ENCODE measurements around the gene ZFP62.

ZFP62 gene

DNA sequence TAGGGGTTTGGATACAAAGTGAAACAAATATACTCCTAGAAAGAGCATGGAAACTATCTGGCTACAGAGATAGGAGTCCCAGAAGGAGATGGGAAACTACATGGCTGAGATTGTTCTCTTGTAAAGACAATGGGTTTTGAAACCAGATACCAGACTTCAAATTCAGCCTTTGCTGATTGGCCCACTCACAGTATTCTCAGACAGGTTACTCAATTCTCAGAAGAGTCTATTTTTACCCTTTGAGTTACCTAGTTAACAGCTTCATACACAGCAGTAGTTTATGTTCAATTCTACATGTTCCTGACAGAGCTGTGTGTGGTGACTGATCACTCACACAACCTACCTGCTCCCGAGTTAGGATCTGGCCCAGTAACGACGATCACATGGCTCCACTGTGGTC, 14.1 kb downstream of the ZFP62 start:
- no peak overlapping the region for H3K4me3 ChIP-seq (ENCODE audit: low read depth in 1 of 2, low read length in 2 of 2)
- H3K9me3 ChIP-seq (ENCODE audit: control insufficient read depth in 1 of 2, low read length in 2 of 2), result peaks cover 13 to 22% of the 10 kb centered on the region in 2 donors
- H3K27me3 ChIP-seq (ENCODE audit: low read depth, low read length), result no peaks in the 10 kb centered on the region
- H3K27ac ChIP-seq (ENCODE audit: low read length), result no peak overlapping the region
- H3K36me3 ChIP-seq (ENCODE audit: control insufficient read depth in 1 of 2, insufficient read depth in 2 of 2, low read length in 2 of 2), result peaks cover 36 to 56% of the 10 kb centered on the region in 2 donors
- no peaks in the 10 kb centered on the region for H3K4me1 ChIP-seq (ENCODE audit: control insufficient read depth in 1 of 2, insufficient read depth in 2 of 2, low read length in 2 of 2)

DNA sequence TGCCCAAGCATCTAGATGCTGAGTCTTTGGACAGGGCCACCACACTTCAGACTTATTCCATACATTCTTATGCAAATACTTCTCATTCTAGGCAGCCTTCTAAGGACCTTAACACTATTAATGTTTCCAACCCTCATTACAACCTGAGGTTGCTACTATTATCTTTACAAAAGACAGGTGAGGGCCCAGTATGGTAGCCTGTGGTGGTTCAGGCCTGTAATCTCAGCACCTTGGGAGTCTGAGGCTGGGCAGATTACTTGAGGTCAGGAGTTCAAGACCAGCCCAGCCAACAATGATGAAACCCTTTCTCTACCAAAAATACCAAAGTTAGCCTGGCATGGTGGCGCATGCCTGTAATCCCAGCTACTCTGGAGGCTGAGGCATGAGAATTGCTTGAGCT, 16.2 kb downstream of the ZFP62 start:
- no peak overlapping the region for H3K4me3 ChIP-seq (ENCODE audit: low read depth in 1 of 2, low read length in 2 of 2)
- peaks cover under 1 to 12% of the 10 kb centered on the region in 2 donors for H3K9me3 ChIP-seq (ENCODE audit: control insufficient read depth in 1 of 2, low read length in 2 of 2)
- H3K4me1 ChIP-seq (ENCODE audit: control insufficient read depth in 1 of 2, insufficient read depth in 2 of 2, low read length in 2 of 2), result no peaks in the 10 kb centered on the region
- H3K36me3 ChIP-seq (ENCODE audit: control insufficient read depth in 1 of 2, insufficient read depth in 2 of 2, low read length in 2 of 2), result peaks cover 17 to 38% of the 10 kb centered on the region in 2 donors
- no peaks in the 10 kb centered on the region for H3K27me3 ChIP-seq (ENCODE audit: low read depth, low read length)
- H3K27ac ChIP-seq (ENCODE audit: low read length), result no peak overlapping the region

DNA sequence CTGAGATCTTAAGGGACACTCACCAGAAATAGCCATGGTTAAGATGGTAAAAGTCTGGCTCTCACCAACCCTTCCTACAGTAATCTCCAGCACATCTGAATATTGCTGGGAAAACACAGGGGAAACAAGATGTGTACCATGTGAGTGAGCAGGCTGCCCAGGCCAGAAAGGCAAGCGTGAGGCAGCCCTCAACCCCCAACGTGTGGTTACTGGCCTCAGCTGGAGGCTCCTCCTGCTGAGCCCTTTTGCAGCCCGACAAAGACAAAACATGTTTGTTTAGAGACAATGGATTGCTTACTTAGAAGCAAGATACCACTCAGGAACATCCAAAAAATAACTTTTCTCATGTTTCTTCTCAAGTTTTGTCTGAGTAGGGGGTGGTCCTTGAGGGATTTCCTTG, 16.6 kb downstream of the ZFP62 start:
- Histone ChIP-seq H3K27me3 (ENCODE audit: low read depth, low read length) (no peaks in the 10 kb centered on the region), H3K4me3 (ENCODE audit: low read depth in 1 of 2, low read length in 2 of 2) (no peak overlapping the region), H3K36me3 (ENCODE audit: control insufficient read depth in 1 of 2, insufficient read depth in 2 of 2, low read length in 2 of 2) (peaks cover 13 to 33% of the 10 kb centered on the region in 2 donors), H3K27ac (ENCODE audit: low read length) (no peak overlapping the region), H3K4me1 (ENCODE audit: control insufficient read depth in 1 of 2, insufficient read depth in 2 of 2, low read length in 2 of 2) (no peaks in the 10 kb centered on the region), H3K9me3 (ENCODE audit: control insufficient read depth in 1 of 2, low read length in 2 of 2) (peaks cover 0 to 9% of the 10 kb centered on the region in 2 donors)

DNA sequence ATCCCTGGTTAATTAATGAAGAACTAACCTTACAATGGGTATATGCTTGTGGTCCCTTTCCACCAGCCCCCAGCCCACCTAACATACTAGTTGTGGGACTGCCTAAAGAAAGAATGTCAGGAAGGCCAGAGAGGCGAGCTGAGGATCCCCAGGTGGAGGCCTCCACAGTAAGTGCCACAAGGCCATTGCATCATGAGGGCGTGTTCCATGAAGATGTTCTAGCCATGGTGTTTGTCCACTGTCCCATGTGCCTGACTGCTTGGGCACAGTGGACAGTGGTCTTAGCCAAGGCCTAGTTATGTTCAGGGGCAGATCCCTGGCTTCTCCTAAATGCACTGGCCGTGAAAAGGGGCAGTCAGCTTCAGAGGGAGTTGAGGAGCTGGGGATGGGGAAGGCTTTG, 21.1 kb downstream of the ZFP62 start:
- H3K27me3 ChIP-seq (ENCODE audit: low read depth, low read length), result no peaks in the 10 kb centered on the region
- H3K4me1 ChIP-seq (ENCODE audit: control insufficient read depth in 1 of 2, insufficient read depth in 2 of 2, low read length in 2 of 2), result no peaks in the 10 kb centered on the region
- no peaks in the 10 kb centered on the region for H3K9me3 ChIP-seq (ENCODE audit: control insufficient read depth in 1 of 2, low read length in 2 of 2)
- no peak overlapping the region for H3K4me3 ChIP-seq (ENCODE audit: low read depth in 1 of 2, low read length in 2 of 2)
- no peak overlapping the region for H3K27ac ChIP-seq (ENCODE audit: low read length)
- peaks cover 12 to 32% of the 10 kb centered on the region in 2 donors for H3K36me3 ChIP-seq (ENCODE audit: control insufficient read depth in 1 of 2, insufficient read depth in 2 of 2, low read length in 2 of 2)

DNA sequence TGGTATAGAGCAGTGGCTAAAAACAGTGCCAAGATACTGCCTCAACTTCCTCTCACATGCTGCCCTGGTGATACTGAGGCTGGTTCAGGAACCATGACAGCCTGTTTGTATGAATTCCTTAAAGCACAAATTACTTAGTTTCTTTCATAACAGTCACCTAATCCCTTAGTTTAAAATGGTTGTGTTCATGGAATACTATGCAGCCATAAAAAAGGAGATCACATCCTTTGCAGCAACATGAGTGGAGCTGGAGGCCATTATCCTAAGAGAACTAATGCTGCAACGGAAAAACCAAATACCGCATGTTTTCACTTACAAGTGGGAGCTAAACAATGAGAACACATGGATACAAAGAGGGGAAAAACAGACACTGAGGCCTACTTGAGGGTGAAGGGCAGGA, 21.8 kb downstream of the ZFP62 start:
- Histone ChIP-seq H3K36me3 (ENCODE audit: control insufficient read depth in 1 of 2, insufficient read depth in 2 of 2, low read length in 2 of 2) (peaks cover 17 to 39% of the 10 kb centered on the region in 2 donors), H3K9me3 (ENCODE audit: control insufficient read depth in 1 of 2, low read length in 2 of 2) (no peaks in the 10 kb centered on the region), H3K27ac (ENCODE audit: low read length) (no peak overlapping the region), H3K4me1 (ENCODE audit: control insufficient read depth in 1 of 2, insufficient read depth in 2 of 2, low read length in 2 of 2) (no peaks in the 10 kb centered on the region), H3K27me3 (ENCODE audit: low read depth, low read length) (no peaks in the 10 kb centered on the region), H3K4me3 (ENCODE audit: low read depth in 1 of 2, low read length in 2 of 2) (no peak overlapping the region)

DNA sequence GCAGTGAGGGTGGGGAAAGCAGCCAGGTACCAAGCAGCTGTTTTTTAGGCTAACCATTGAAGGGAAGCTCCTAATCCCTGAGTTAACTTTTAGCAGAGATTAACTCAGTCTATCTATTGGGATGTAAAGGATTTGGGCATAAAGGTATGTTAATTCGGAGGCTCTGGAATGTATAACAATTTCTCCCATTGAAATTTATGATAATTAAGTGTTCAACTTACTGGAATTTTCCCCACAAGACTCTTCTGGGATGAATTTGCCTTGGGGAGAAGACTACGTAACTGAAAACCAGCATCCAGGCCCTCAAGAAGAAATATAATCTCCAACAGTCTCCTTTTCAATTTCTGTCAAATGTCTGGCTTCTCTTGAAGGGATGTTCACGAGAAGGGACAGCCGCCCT, 23.6 kb downstream of the ZFP62 start:
- Histone ChIP-seq H3K4me3 (ENCODE audit: low read depth in 1 of 2, low read length in 2 of 2) (no peak overlapping the region), H3K9me3 (ENCODE audit: control insufficient read depth in 1 of 2, low read length in 2 of 2) (no peaks in the 10 kb centered on the region), H3K27ac (ENCODE audit: low read length) (no peak overlapping the region), H3K27me3 (ENCODE audit: low read depth, low read length) (no peaks in the 10 kb centered on the region), H3K36me3 (ENCODE audit: control insufficient read depth in 1 of 2, insufficient read depth in 2 of 2, low read length in 2 of 2) (peaks cover 17 to 39% of the 10 kb centered on the region in 2 donors), H3K4me1 (ENCODE audit: control insufficient read depth in 1 of 2, insufficient read depth in 2 of 2, low read length in 2 of 2) (peaks cover 0 to 9% of the 10 kb centered on the region in 2 donors)

DNA sequence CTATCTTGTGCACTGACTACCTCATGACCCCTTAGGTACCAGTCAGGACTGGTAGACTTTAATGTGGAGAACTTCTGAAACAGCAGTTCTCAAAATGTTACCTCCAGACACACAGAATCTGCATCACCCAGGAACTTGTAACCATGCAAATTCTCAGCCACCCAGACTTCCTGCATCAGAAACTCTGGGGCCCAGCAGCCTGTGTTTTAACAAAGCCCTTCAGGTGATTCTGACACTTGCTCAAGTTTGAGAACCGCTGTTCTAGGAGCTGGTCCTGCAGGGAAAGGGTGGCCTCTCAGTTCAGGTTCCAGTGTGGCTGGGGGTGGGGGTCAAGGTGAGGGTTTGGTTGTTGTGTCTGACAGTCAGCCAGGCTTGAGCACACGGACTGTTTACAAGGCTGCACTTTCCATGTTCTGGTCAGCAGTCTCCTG, 28.4 kb downstream of the ZFP62 start:
- peaks cover 3 to 29% of the 10 kb centered on the region in 2 donors for H3K4me1 ChIP-seq (ENCODE audit: control insufficient read depth in 1 of 2, insufficient read depth in 2 of 2, low read length in 2 of 2)
- H3K4me3 ChIP-seq (ENCODE audit: low read depth in 1 of 2, low read length in 2 of 2), result peak overlapping the region; percentile 88 to 92
- H3K36me3 ChIP-seq (ENCODE audit: control insufficient read depth in 1 of 2, insufficient read depth in 2 of 2, low read length in 2 of 2), result peaks cover 24 to 34% of the 10 kb centered on the region in 2 donors
- H3K9me3 ChIP-seq (ENCODE audit: control insufficient read depth in 1 of 2, low read length in 2 of 2), result no peaks in the 10 kb centered on the region
- H3K27me3 ChIP-seq (ENCODE audit: low read depth, low read length), result no peaks in the 10 kb centered on the region
- no peak overlapping the region for H3K27ac ChIP-seq (ENCODE audit: low read length)

DNA sequence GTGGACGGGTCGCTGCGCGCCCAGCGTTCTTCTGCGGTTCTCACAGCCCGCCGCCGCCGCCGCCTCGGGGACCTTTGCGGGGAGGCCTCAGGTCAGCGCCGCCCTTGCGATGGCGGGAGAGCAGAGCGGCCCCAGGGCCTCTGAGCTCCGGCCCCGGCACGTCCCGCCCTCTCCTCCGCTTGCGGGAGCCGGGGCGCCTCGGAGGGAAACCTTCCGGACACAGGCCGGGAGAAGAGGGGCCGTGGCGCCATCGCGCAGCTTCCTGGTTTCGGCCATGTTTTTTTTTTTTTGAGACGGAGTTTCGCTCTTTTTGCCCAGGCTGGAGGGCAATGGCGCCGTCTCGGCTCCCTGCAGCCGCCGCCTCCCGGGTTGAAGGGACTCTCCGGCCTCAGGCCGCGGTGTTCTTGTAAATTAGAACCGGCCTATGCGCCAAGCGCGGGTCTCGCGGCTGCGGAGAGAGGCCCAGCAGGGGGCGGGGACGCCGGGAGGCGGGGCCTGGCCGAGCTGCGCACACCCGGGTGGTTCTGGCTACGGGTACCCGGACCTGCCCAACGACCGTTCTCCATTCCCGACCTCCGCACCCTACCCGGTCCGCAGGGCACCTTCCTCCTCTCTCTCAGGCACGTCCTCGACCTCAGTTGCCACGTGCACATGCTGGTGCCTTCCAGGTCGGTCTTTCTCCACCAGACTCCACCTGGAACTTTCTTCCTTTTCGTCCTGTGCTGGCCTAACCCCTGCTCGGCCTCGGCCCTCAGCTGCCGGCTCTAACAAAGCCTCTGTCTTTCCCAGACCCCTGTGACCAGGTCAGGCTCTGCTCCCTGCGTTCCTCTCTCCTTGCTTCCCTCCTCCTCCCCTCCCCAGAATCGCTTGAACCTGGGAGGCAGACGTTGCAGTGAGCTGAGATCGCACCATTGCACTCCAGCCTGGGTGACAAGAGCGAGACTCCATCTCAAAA, 29.7 kb downstream of the ZFP62 start:
- Histone ChIP-seq H3K36me3 (ENCODE audit: control insufficient read depth in 1 of 2, insufficient read depth in 2 of 2, low read length in 2 of 2) (peaks cover 16 to 22% of the 10 kb centered on the region in 2 donors), H3K27me3 (ENCODE audit: low read depth, low read length) (no peaks in the 10 kb centered on the region), H3K9me3 (ENCODE audit: control insufficient read depth in 1 of 2, low read length in 2 of 2) (no peaks in the 10 kb centered on the region), H3K4me1 (ENCODE audit: control insufficient read depth in 1 of 2, insufficient read depth in 2 of 2, low read length in 2 of 2) (peaks cover 3 to 29% of the 10 kb centered on the region in 2 donors), H3K27ac (ENCODE audit: low read length) (peak overlapping the region; percentile 94), H3K4me3 (ENCODE audit: low read depth in 1 of 2, low read length in 2 of 2) (peak overlapping the region; percentile 88 to 92)

DNA sequence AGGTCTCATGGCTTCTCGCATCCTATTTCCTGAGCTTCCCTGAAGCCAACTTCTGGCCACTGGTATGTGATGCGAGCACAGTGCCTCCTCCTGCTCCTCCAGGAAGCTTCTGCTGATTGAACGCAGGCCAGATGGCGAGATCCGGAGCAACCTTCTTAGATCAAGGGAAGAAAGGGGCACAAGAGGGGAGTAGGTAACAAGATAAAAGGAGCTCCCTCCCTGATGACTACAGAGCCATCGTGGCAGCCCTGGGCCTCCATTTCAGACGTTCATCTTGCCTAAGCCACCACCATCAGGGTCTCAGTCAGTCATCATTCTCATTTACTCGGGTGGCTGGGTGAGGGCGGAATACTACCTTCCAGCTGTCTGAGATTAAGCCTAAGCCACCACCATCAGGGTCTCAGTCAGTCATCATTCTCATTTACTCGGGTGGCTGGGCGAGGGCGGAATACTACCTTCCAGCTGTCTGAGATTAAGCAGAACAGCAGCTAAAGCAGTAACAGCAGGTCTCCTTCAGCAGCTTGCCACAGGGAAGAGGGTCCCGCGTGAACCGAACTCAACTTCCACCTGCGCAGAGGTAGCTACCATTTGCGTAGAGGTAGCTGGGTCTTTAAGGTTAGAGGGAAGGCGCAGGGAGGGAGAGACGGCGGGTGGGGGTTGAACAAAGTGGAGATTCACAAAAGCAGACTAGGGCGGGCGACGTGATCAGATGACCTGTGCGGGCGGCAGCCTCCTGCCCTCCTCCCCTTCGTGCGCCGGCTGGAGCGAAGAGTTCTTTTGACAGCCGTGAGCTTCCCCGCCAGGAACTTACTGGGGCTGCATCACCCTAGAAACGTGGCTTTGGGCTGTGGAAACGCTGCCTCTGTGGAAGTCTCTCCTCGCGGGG, 30.6 kb downstream of the ZFP62 start:
- H3K36me3 ChIP-seq (ENCODE audit: control insufficient read depth in 1 of 2, insufficient read depth in 2 of 2, low read length in 2 of 2), result peaks cover 13 to 16% of the 10 kb centered on the region in 2 donors
- peaks cover 3 to 32% of the 10 kb centered on the region in 2 donors for H3K4me1 ChIP-seq (ENCODE audit: control insufficient read depth in 1 of 2, insufficient read depth in 2 of 2, low read length in 2 of 2)
- peak overlapping the region; percentile 94 for H3K27ac ChIP-seq (ENCODE audit: low read length)
- H3K9me3 ChIP-seq (ENCODE audit: control insufficient read depth in 1 of 2, low read length in 2 of 2), result no peaks in the 10 kb centered on the region
- peak overlapping the region; percentile 88 to 92 for H3K4me3 ChIP-seq (ENCODE audit: low read depth in 1 of 2, low read length in 2 of 2)
- no peaks in the 10 kb centered on the region for H3K27me3 ChIP-seq (ENCODE audit: low read depth, low read length)

DNA sequence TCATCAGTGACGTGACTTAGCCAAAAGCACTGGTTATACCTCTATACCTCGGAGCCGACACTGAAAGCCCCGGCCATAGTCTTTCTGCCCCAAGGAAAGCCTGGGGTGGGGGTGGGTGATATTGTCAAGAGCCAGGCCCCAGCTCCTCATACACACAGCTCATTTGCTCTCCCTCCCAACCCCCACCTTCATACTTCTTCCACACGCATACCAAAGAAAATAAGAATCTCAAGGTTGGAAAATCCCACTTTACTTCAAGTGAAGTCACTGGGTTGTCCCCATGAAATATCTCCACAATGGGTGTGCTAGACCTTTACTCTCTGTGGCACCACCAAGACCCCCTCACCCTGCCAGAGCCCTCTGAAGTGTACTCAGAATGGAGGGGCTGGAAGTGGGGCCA, 31.4 kb downstream of the ZFP62 start:
- peak overlapping the region; percentile 88 to 92 for H3K4me3 ChIP-seq (ENCODE audit: low read depth in 1 of 2, low read length in 2 of 2)
- no peaks in the 10 kb centered on the region for H3K27me3 ChIP-seq (ENCODE audit: low read depth, low read length)
- peaks cover 3 to 36% of the 10 kb centered on the region in 2 donors for H3K4me1 ChIP-seq (ENCODE audit: control insufficient read depth in 1 of 2, insufficient read depth in 2 of 2, low read length in 2 of 2)
- H3K9me3 ChIP-seq (ENCODE audit: control insufficient read depth in 1 of 2, low read length in 2 of 2), result no peaks in the 10 kb centered on the region
- H3K36me3 ChIP-seq (ENCODE audit: control insufficient read depth in 1 of 2, insufficient read depth in 2 of 2, low read length in 2 of 2), result peaks cover 5 to 10% of the 10 kb centered on the region in 2 donors
- peak overlapping the region; percentile 94 for H3K27ac ChIP-seq (ENCODE audit: low read length)

Measured in muscle layer of duodenum (tissue), 2 donors.